HG03469 (cell line): ENCODE data around the gene KCNK3.

Experiments
- ATAC-seq: cut with Tn5 transposase; IDR thresholded peaks from one replicate; pipeline ENCODE4 v1.9.1; 2021; ENCODE audit warnings: mild to moderate bottlenecking, moderate library complexity, moderate number of reproducible peaks; ENCODE audit not compliant: unreplicated experiment

The KCNK3 gene

DNA sequence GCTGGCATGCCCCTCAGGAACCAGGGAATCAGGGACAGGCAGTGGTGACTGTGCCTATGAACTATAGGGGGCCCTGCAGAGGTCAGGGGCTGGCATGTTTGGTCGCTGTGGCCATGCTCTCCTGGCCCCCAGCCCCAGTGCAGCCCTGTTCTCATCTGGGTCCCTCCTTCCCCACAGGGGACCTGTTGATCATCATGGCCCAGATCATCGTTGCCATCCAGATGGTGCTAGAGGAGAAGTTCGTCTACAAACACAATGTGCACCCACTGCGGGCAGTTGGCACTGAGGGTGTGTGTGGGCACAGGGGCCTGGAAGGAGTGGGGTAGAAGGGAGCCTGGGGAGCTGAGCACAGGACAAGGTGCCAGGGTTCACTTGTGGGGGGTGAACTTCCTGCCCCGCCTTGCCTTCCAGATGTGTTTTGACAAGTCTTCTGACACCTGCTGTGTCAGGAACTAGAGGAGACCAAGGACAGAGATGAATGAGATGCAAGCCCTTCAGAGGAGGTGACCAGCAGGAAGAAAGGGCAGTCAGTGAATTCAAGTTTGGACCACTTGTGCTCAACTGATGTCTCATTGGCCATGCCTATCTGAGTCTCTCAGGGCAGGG lies 83.8 kb downstream of the KCNK3 start:
- no peak for ATAC-seq

DNA sequence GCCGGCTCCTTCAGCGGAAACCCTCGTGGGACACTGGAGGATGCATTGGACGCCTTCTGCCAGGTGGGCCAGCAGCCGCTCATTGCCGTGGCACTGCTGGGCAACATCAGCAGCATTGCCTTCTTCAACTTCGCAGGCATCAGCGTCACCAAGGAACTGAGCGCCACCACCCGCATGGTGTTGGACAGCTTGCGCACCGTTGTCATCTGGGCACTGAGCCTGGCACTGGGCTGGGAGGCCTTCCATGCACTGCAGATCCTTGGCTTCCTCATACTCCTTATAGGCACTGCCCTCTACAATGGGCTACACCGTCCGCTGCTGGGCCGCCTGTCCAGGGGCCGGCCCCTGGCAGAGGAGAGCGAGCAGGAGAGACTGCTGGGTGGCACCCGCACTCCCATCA lies 85.6 kb downstream of the KCNK3 start:
- ATAC-seq, result no peak

GRCh38 chr2:26778507-26778906 lies 86.0 kb downstream of the KCNK3 start:
- ATAC-seq, result no peak

- ATAC-seq, result no peak
These were observed 87.8 kb downstream of the KCNK3 start for GRCh38 chr2:26780203-26780760.
